Measurements from ENCODE around the gene PRSS35. TPM values are rescaled to one million over a fixed set of nuclear protein-coding genes. Genes with fewer than 3 reads are reported as not detected.

PRSS35 gene
- total RNA-seq (not detected in 2 replicates), polyA plus RNA-seq (not detected in 2 replicates), polyA minus RNA-seq (not detected in 2 replicates)
- 0.19 TPM for total RNA-seq (2013)

GRCh38 chr6:83511901-83512681 lies at the start of gene PRSS35:
Gene PRSS35 (plus strand): TSS chr6:83512534. CDS start chr6:83523442, 10,908 bp downstream.
- intact Hi-C loops (cut with micrococcal nuclease), result no loop called here
- peak; percentile 7 for DNase-seq
- Mint-ChIP-seq H3K9me3 (ENCODE audit: insufficient read depth) (no peaks in the 10 kb centered on the region), H3K27ac (no peak within 1 kb of the TSS), H3K27me3 (peaks cover 35% of the 10 kb centered on the region), H3K4me3 (peak within 1 kb of the TSS; percentile 18), H3K4me1 (peaks cover 13% of the 10 kb centered on the region)
- H2AFZ ChIP-seq (ENCODE audit: insufficient read depth, low read depth, low read length, poor library complexity, severe bottlenecking), result peak within 1 kb of the TSS; percentile 58
- no peaks in the 10 kb centered on the region for H3K36me3 ChIP-seq (replicated peaks in 1 of 2; ENCODE audit: control extremely low read depth in 1 of 2, control insufficient read depth in 1 of 2, extremely low read depth in 1 of 2, insufficient read depth in 2 of 2, low read length in 1 of 2)
- H3K4me3 ChIP-seq (ENCODE audit: control extremely low read depth in 1 of 5, extremely low read depth in 1 of 5, insufficient read depth in 1 of 5, low read depth in 2 of 5, low read length in 4 of 5), result no peak within 1 kb of the TSS
- peak; percentile 21 for ATAC-seq (ENCODE audit: low read depth)
- no peak within 1 kb of the TSS for H3K9ac ChIP-seq (ENCODE audit: low read length)
- H3K27me3 ChIP-seq (replicated peaks in 1 of 4; ENCODE audit: control extremely low read depth in 1 of 4, control insufficient read depth in 3 of 4, insufficient read depth in 4 of 4, low read length in 3 of 4), result peaks cover 0 to 18% (median 9%) of the 10 kb centered on the region in 4 experiments
- TF ChIP-seq CTCF (IDR thresholded peaks at IDR 0.05) (no peak), EZH2 (IDR thresholded peaks at IDR 0.05; ENCODE audit: borderline replicate concordance, insufficient read depth, low read depth, low read length, poor library complexity, severe bottlenecking) (no peak)
- no peaks in the 10 kb centered on the region for H4K20me1 ChIP-seq (ENCODE audit: control insufficient read depth, insufficient read depth, low read length, poor library complexity, severe bottlenecking)
- H3K79me2 ChIP-seq (ENCODE audit: control insufficient read depth, insufficient read depth, low read length), result no peaks in the 10 kb centered on the region
- H3K4me2 ChIP-seq (replicated peaks; ENCODE audit: low read depth, low read length, poor library complexity, severe bottlenecking), result peak within 1 kb of the TSS; percentile 51
- peaks cover 9 to 11% of the 10 kb centered on the region in 2 donors for H3K4me1 ChIP-seq (ENCODE audit: control insufficient read depth in 2 of 2, insufficient read depth in 2 of 2, low read length in 2 of 2)
- H3K27ac ChIP-seq (ENCODE audit: low read length in 2 of 2), result no peak within 1 kb of the TSS
- no peaks in the 10 kb centered on the region for H3K9me3 ChIP-seq (ENCODE audit: control extremely low read depth in 1 of 3, control insufficient read depth in 2 of 3, insufficient read depth in 1 of 3, low read length in 2 of 3)
- POLR2A ChIA-PET, result no interaction called here
- WGBS (ENCODE audit: insufficient coverage), result 4% methylated on average over 32 of the region's 38 CpGs
- CTCF ChIA-PET, result interaction anchor here (1.2 to 6.8 kb wide), 5 partner anchors 9 to 1241 kb away, joined by 3 to 35 read pairs (median 11); partner anchors contain the start of genes DOP1A and UBE3D

- Mint-ChIP-seq H3K9me3 (ENCODE audit: insufficient read depth) (no peaks in the 10 kb centered on the region), H3K4me1 (no peaks in the 10 kb centered on the region), H3K27ac (no peak overlapping the region), H3K27me3 (no peaks in the 10 kb centered on the region), H3K4me3 (no peak overlapping the region)
- no peak overlapping the region for H2AFZ ChIP-seq (ENCODE audit: insufficient read depth, low read depth, low read length, poor library complexity, severe bottlenecking)
- H3K9me3 ChIP-seq (ENCODE audit: control extremely low read depth in 1 of 3, control insufficient read depth in 2 of 3, insufficient read depth in 1 of 3, low read length in 2 of 3), result no peaks in the 10 kb centered on the region
- TF ChIP-seq EZH2 (IDR thresholded peaks at IDR 0.05; ENCODE audit: borderline replicate concordance, insufficient read depth, low read depth, low read length, poor library complexity, severe bottlenecking), result no peak
- no peak for TF ChIP-seq CTCF (IDR thresholded peaks at IDR 0.05)
- POLR2A ChIA-PET, result no interaction called here
- no peak overlapping the region for H3K4me2 ChIP-seq (replicated peaks; ENCODE audit: low read depth, low read length, poor library complexity, severe bottlenecking)
- DNase-seq (no peak), ATAC-seq (ENCODE audit: low read depth) (no peak)
- no peak overlapping the region for H3K9ac ChIP-seq (ENCODE audit: low read length)
- WGBS (ENCODE audit: insufficient coverage), result 75% methylated on average over 2 of the region's 2 CpGs
- intact Hi-C loops (cut with micrococcal nuclease), result no loop called here
- no peak overlapping the region for H3K27ac ChIP-seq (ENCODE audit: low read length in 2 of 2)
- no peaks in the 10 kb centered on the region for H3K36me3 ChIP-seq (replicated peaks in 1 of 2; ENCODE audit: control extremely low read depth in 1 of 2, control insufficient read depth in 1 of 2, extremely low read depth in 1 of 2, insufficient read depth in 2 of 2, low read length in 1 of 2)
- H3K4me3 ChIP-seq (ENCODE audit: control extremely low read depth in 1 of 5, extremely low read depth in 1 of 5, insufficient read depth in 1 of 5, low read depth in 2 of 5, low read length in 4 of 5), result no peak overlapping the region
- CTCF ChIA-PET, result no interaction called here
- no peaks in the 10 kb centered on the region for H3K79me2 ChIP-seq (ENCODE audit: control insufficient read depth, insufficient read depth, low read length)
- no peaks in the 10 kb centered on the region for H3K4me1 ChIP-seq (ENCODE audit: control insufficient read depth in 2 of 2, insufficient read depth in 2 of 2, low read length in 2 of 2)
- H4K20me1 ChIP-seq (ENCODE audit: control insufficient read depth, insufficient read depth, low read length, poor library complexity, severe bottlenecking), result no peaks in the 10 kb centered on the region
- H3K27me3 ChIP-seq (replicated peaks in 1 of 4; ENCODE audit: control extremely low read depth in 1 of 4, control insufficient read depth in 3 of 4, insufficient read depth in 4 of 4, low read length in 3 of 4), result no peaks in the 10 kb centered on the region
These were observed 48.4 kb upstream of the PRSS35 start for GRCh38 chr6:83463886-83464285.
